ENCODE measurements around the gene C7orf57. TPM values are rescaled to one million over a fixed set of nuclear protein-coding genes. Genes with fewer than 3 reads are reported as not detected.

The C7orf57 gene
- total RNA-seq, 1 experiment from 2014 or later, result 0.90 TPM

- no peak for TF ChIP-seq ATF6 (CRISPR knock-in tag; IDR thresholded peaks at IDR 0.05)
- TF ChIP-seq ZNF232 (CRISPR knock-in tag; IDR thresholded peaks at IDR 0.05), result peak; percentile 20; the same call in 1 of the 2 replicates
- TF ChIP-seq ARID4B (CRISPR knock-in tag; IDR thresholded peaks at IDR 0.05; ENCODE audit: borderline replicate concordance), result no peak; the same call in none of the 2 replicates
- peak; percentile 62 for TF ChIP-seq SP1 (CRISPR knock-in tag; conservative IDR thresholded peaks at IDR 0.05)
- TF ChIP-seq MAX (CRISPR knock-in tag; IDR thresholded peaks at IDR 0.05), result peak; percentile 91; the same call in 1 of the 2 replicates
- peak; percentile 49; the same call in 1 of the 2 replicates for TF ChIP-seq ZNF423 (CRISPR knock-in tag; IDR thresholded peaks at IDR 0.05)
- TF ChIP-seq SMAD4 (CRISPR knock-in tag; IDR thresholded peaks at IDR 0.05), result 0 out of 2 replicates have a peak, but pooled peaks have one; percentile 69
- TF ChIP-seq ZNF281 (CRISPR knock-in tag; IDR thresholded peaks at IDR 0.05), result no peak
- no peak for TF ChIP-seq CREB1 (CRISPR knock-in tag; IDR thresholded peaks at IDR 0.05)
- no peak for TF ChIP-seq JAZF1 (CRISPR knock-in tag; IDR thresholded peaks at IDR 0.05)
- no peak for TF ChIP-seq CBFB (CRISPR knock-in tag; IDR thresholded peaks at IDR 0.05; ENCODE audit: low read depth)
- TF ChIP-seq E2F4 (CRISPR knock-in tag; IDR thresholded peaks at IDR 0.05; ENCODE audit: borderline replicate concordance, low read depth), result 0 out of 2 replicates have a peak, but pooled peaks have one; percentile 41
- TF ChIP-seq AR (CRISPR knock-in tag; IDR thresholded peaks at IDR 0.05), result no peak
- peak; percentile 82 for TF ChIP-seq ETV6 (CRISPR knock-in tag; IDR thresholded peaks at IDR 0.05)
- TF ChIP-seq OVOL2 (CRISPR knock-in tag; IDR thresholded peaks at IDR 0.05; ENCODE audit: borderline replicate concordance), result no peak
- no peak; the same call in 1 of the 2 replicates for TF ChIP-seq CREM (CRISPR knock-in tag; IDR thresholded peaks at IDR 0.05)
- peak; percentile 95 for TF ChIP-seq USF2 (CRISPR knock-in tag; IDR thresholded peaks at IDR 0.05)
- TF ChIP-seq AFF4 (CRISPR knock-in tag; IDR thresholded peaks at IDR 0.05; ENCODE audit: borderline replicate concordance), result no peak
Observed at GRCh38 chr7:48089046-48090003, 54.0 kb downstream of the C7orf57 start, which contains the start of gene UPP1 (continued).

Data from WTC11 (cell line).